Right lung (tissue), 5 donors: ENCODE results near the gene POMGNT2. TPM values are rescaled to one million over a fixed set of nuclear protein-coding genes. Genes with fewer than 3 reads are reported as not detected.
"Not testable (repeated sequence)": the region's sequence is repeated elsewhere in the genome, so short reads cannot be mapped to it uniquely, and the experiment has no call there.

ENCODE experiments used
- DNase-seq, 2 donors: peaks; one replicate each; pipeline ENCODE4 v3.0.0-alpha.2; 2013
- polyA plus RNA-seq, 5 donors: library from polyadenylated mRNA; unstranded; fragments of 120-200 nt; gene quantifications; one replicate each; pipeline versions ENCODE4 v1.2.1 to v1.2.3, GENCODE V29; 2013; ENCODE audit warnings: inconsistent platforms in 1 of 5, low replicate concordance in 1 of 5; ENCODE audit not compliant: insufficient read length in 5 of 5, insufficient read depth in 1 of 5

POMGNT2 gene
- polyA plus RNA-seq, 5 donors = 12.8 to 19.0 (median 16.4) TPM

DNA sequence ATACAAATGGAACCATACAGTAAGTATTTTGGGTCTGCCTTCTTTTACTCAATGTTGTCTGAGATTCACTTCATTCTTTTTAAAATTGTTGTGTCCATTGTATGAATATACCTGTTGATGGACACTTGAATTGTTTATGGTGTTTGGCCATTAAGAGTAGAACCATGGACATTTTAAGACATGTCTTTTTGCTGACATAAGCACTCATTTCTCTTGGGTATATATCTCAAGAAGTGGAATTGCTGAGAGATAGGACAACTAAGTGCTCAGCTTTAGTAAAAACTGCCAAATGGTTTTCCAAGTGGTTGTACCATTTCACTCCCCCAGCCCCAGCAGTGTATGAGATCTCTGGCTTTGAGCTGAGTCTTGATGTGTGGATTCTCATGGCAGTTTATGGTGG lies 28.2 kb downstream of the POMGNT2 start:
- DNase-seq = no peak

GRCh38 chr3:43077261-43077660 lies 28.6 kb downstream of the POMGNT2 start:
- no peak for DNase-seq

DNA sequence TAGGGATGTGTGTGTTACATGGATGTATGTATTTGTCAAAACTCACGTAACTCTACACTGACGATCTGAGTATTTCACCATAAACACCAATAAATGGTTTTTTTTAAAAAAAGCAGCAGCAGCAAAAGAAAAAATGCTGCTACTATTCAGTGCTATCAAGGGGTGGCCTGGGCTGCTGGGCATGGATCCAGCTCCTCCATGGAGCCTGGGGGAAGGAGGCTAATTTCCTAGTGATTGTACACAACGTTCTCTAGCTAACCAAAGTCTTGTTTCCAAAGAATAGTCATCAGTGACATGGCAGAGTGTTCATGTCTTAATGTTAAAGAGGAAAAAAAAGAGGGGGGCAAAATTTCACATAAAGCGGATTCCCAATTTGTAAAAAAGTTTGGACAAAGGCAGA lies 29.0 kb downstream of the POMGNT2 start:
- peak; percentile 11 to 31 for DNase-seq

DNA sequence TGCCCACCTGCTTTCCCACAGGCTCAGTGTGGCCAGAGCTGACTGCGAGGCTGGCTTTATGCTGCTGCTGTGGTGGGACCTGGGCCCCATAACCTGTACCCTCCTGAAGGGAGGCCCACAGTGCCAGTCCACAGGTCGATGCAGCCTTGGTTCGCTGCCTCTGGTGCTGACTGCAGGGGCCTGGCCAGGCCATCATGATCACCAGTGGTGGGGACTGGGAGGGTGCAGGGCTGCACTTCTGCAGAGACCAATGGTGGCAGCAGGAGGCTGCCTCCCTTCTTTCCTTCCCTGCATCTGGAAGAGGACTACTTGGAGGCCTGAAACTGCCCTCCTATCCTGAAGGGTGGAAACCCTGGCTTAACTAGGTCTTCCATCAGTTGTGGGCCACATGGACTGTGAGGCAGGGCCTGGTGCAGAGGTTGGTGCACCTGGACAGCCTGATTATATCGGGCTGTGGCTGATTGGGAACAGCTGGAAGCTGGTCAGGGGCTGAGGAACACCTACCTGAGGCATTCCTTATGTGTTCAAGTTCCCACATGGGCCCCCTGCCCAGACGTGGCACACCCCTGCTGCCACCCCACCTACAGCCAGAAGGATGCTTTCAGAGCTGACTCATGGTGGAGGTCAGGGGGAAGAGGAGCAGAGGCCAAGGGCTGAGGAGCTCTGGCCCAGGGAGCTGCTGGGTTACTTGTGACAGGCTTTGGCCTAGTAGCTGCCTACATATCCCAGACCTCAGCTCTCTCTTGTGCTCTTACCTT lies 29.8 kb downstream of the POMGNT2 start:
- DNase-seq = no peak

DNA sequence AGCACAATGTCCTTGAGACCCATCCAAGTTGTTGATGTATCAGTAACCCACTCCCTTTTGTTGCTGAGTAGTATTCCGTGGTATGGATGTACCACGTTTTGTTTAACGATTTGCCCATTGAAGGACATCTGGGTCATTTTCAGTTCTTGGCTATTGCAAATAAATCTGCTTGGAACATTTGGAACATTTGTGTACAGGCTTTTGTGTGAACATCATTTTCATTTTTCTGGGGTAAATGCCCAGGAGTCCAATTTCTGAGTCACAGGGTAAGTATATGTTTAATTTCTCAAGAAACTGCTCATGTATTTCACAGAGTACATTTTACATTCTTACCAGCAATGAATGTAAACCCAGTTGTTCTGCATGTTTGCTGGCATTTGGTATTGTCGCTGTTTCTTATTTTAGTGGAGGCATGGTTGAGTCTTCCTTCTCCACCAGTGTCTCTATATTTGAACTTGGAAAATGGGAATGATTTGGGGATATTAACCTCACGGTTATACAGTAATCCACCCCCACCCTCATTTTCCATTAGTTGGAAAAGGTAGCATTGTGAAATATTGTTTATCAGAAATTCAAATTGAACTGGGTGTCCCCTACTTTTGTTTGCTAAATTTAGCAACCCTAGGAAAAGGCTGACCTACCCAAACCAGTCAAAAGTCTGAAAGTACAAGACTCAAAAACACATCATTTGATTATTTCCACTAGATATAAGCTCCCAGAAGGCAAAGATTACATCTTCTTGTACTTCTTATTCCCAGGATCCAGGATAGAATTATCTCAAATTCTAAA lies 30.8 kb downstream of the POMGNT2 start:
- DNase-seq = no peak

GRCh38 chr3:43074482-43074881 lies 31.4 kb downstream of the POMGNT2 start:
- DNase-seq = no peak

- DNase-seq = no peak
These were observed 32.1 kb downstream of the POMGNT2 start for GRCh38 chr3:43073836-43074220.

- DNase-seq = no peak
These were observed 32.6 kb downstream of the POMGNT2 start for GRCh38 chr3:43073116-43073835.

- DNase-seq = no peak
These were observed 33.5 kb downstream of the POMGNT2 start for GRCh38 chr3:43072361-43072760.

DNA sequence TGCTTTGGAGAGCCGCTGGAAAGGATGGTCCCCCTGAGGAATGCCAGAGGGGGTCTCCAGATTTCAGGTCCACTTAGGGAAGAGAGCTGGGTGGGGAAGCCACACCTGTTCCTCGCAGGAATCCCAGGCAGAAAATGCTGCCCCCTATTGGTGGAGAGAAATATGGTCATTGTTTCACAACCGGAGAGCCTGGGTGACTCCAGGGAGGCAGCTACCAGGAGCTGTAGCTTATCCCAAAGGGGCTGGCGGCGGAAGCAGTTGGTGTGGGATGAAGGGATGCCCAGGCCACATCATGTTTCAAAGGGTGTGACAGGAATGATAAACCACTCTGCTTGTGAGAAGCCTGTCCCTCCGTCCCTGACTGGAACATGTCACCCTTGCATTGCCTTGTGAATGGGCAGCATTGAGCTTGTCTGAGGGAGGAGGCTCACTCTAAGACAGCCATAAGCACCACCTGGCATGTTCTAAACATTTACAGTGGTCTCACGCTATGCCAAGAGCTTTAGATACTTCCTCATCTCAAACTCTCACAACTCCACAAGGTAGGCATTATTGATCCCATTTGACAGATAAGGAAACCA lies 34.5 kb downstream of the POMGNT2 start:
- DNase-seq = no peak

DNA sequence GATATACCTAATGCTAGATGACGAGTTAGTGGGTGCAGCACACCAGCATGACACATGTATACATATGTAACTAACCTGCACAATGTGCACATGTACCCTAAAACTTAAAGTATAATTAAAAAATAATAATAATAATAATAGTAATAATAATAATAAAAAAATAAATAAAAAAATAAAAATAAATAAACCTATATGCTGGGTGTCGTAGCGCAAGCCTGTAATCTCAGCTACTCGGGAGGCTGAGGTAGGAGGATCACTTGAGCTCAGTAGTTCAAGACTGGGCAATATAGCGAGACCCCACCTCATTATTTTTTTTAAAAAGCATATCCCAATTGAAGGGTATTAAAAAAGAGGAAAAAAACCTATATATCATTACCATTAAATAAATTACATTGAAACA lies 35.2 kb downstream of the POMGNT2 start:
- DNase-seq = not testable (repeated sequence)

DNA sequence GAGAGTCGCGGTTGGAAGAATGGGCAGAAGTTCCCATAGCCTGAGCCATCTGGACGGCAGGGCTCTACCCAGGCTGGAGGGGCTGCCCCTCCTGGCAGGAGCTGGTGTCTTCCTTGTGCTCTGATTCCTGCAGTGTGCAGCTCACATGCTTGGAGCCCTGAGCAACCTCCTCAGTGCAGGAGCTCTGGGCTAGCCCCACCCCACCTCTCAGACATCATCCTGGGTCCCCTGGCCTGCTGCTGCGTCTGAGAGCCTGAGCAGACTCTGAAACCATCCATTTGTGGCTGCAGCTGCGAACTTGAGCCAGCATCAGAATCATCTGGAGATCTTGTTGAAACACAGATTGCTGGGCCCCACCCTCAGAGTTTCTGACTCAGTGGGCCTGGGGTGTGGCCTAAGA lies 42.8 kb downstream of the POMGNT2 start:
- no peak for DNase-seq

- no peak for DNase-seq
These were observed 43.3 kb downstream of the POMGNT2 start for GRCh38 chr3:43062564-43063040.

DNA sequence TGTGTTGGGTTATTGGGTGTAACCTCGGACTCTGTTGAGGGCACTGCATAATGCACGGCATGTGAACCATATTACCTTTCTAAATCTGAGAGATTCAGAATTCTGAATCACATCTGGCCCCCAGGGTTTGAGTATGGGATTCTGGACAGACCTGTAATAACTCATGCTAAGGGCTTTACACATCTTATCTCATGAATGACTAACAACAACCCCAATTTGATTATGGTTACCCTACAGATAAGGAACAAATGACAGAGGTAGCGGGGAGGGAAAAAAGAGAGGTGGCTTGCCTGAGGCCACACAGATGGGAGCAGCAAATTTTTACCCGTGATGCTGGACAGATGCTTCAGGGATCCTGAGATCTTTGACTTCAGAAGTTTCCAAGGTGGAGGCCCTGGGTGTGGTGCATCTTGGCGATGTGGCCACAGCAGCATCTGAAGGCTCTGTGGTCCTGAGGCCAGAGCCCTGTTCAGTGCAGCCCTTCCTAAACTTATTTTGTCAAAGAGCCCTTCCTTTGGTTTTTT lies 43.8 kb downstream of the POMGNT2 start:
- no peak for DNase-seq

GRCh38 chr3:43061101-43061895 lies 44.6 kb downstream of the POMGNT2 start:
- no peak for DNase-seq

DNA sequence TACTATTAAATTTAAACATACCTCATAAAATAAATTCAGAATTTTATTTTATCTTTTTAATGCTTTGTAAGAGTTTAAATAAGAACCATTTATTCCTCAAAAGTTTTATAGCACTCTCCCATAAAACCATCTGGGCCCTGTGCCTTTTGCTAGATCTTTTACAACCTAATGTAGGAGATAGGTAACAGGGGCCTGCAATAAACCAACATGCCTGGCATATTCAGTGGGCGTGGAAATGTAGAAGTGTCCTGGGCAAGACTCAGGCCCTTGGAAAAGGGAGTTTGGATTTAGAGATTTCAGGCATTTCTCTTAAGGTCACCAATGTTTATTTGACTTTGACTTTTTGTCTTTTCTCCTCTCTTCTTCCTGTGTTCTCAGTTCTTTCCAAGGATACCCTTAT lies 46.4 kb downstream of the POMGNT2 start:
- no peak for DNase-seq

GRCh38 chr3:43055806-43056770 lies 49.8 kb downstream of the POMGNT2 start:
- no peak for DNase-seq

GRCh38 chr3:43055393-43055792 lies 50.5 kb downstream of the POMGNT2 start:
- no peak for DNase-seq

DNA sequence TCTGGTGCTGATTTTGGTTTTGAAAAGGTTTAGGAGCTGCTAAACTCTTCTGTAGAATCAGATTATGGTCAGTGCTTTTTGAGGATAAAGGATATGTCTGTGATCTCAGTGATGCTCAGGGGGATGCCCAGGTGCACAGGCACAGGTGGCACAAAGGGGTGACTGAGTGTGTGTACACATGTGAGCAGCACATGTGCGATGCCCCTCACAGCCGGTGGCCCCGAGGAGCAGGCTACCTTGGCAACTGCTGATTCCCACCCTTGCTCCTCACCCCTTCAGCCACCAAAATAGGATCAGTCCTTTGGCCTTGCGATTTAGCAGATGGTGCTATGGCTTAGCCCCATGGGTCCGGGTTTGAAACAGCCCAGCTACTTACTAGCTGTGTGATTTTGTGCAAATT lies 51.1 kb downstream of the POMGNT2 start:
- DNase-seq = no peak

GRCh38 chr3:43053291-43053690 lies 52.6 kb downstream of the POMGNT2 start:
- no peak for DNase-seq
